NCI-H187 treated with DMSO at 0.1 percent for 48 hours (cell line): ENCODE measurements around the gene GOLGA8F.
"Not testable (repeated sequence)": the region's sequence is repeated elsewhere in the genome, so short reads cannot be mapped to it uniquely, and the experiment has no call there.

Source experiments
- DNase-seq: peaks from one replicate; lab custom pipeline; 2025; lab: John Stamatoyannopoulos, UW

Gene GOLGA8F

GRCh38 chr15:28378364-28378763, at the start of gene GOLGA8F:
Gene GOLGA8F (plus strand): TSS chr15:28378664. CDS start chr15:28378762, 98 bp downstream.
- not testable (repeated sequence) for DNase-seq

DNA sequence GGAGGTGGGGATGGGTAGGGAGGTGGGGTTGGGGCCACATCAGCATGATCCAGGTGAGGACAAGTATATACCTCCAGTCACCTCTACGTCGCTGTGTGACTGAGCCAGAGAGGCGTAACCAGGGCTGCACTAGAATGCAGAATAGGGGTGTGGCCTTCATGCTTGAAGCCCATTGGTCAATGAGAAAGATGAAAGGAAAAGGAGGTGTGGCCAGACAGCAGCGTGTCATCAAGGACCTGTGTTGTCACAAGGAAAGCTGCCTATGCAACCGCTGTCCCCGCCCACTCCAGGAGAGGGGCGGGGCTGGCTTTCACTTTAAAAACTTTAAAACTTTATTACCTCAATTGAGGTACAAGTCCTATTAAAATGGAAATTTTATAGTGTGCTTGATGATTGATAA, 20.5 kb upstream of the GOLGA8F start, which contains the start of gene GOLGA6L24:
Gene GOLGA6L24, minus strand, starts transcription at position 101 of the 400 bp plus-strand sequence. Its CDS starts 61 bp downstream, at position 40.
- DNase-seq: not testable (repeated sequence)

DNA sequence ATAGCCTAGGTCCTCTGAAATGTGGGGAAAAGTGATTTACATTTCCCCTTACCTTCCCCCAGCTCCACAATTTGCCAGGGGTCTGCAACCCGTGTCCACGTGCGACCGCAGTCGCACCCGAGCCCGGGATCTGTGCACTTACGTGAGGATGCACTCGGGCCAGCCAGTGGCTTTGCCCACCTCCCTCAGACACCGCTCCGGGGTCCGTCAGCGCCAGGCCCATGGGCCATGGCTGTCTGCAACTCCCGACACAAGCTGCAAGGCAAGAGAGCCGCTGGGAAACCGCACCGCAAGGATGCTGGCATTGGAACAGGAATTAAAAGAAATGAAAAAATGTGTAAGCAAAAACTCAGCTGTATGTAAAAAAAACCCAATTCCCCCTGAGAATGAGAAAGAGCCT, 13.0 kb upstream of the GOLGA8F start:
- DNase-seq: not testable (repeated sequence)

- DNase-seq: not testable (repeated sequence)
Observed at GRCh38 chr15:28380053-28380452, 1.6 kb downstream of the GOLGA8F start.

DNA sequence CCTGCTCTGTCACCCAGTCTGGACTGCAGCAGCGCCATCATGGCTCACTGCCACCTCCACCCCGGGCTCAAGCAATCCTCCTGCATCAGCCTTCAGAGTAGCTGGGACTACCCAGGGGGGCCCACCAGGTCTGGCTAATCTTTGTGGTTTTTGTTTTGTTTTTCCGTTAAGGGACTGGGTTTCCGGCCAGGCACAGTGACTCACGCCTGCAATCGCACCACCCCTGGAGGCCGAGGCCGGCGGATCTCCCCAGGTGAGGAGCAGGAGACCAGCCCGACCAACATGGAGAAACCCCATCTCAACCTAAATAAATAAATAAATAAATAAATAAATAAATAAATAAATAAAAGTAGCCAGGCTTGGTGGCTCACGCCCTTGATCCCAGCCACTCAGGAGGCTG, 17.6 kb downstream of the GOLGA8F start:
- not testable (repeated sequence) for DNase-seq

DNA sequence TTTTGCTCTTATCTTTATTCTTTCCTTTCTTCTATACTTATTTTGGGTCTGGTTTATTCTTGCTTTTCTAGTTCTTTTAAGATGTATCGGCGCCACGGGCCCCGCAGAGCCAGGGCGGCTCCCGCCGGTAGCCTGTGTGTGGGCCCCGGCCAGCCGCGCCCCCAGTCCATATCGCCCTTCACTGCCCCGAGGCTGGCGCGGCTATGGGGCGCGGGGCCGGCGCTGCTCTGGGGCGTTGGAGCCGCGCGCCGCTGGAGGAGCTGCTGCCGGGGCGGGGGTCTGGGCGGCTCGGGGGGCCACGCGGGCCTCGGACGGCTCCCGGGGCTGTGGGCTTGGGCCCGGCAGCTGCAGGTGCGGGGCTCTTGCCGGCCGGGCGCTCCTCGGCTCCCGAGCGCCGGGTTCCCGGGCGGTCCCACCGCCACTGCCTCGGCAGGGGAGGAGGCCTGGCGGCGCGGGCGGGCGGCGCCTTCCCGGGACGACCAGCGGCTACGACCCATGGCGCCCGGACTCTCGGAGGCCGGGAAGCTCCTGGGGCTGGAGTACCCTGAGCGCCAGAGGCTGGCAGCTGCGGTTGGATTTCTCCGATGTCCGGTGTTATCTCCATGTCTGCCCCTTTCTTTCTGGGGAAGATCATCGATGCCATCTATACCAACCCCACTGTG, 24.4 kb downstream of the GOLGA8F start:
- not testable (repeated sequence) for DNase-seq

- DNase-seq: not testable (repeated sequence)
Observed at GRCh38 chr15:28420470-28420869, 42.0 kb downstream of the GOLGA8F start.

DNA sequence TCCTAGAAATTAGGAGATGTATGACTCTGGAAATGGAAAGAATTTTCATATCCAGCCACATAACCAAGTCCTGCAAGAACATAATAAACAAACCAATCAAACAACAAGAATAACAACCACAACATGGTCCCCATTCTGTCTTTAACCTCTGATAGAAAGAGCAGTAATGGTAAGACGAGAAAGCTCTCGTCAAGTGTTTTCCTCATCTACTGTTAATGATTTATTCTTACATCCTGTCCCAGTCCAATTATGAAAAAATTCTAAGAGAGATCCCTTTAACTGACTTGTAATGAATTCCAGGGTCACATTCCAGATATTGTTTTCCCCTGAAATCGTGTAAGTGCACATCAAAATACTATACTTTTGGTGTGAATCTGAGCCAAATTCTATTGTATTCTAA, 57.1 kb downstream of the GOLGA8F start:
- DNase-seq: not testable (repeated sequence)
